Stimulated activated CD4-positive, alpha-beta T cell treated with anti-CD3 and anti-CD28 coated beads, Interleukin-12 subunit alpha, Interleukin-12 subunit beta, amount 100 ng/mL, for 4 hours (primary cell): ENCODE results near the gene DOK6.

Source experiments
- DNase-seq: peaks from one replicate; pipeline ENCODE4 v3.0.0-alpha.2; 2020

DOK6 gene

GRCh38 chr18:69757733-69758132, 357.0 kb downstream of the DOK6 start:
- no peak for DNase-seq

GRCh38 chr18:69758458-69758857, 357.8 kb downstream of the DOK6 start:
- no peak for DNase-seq

- DNase-seq: no peak
These were observed 358.4 kb downstream of the DOK6 start for GRCh38 chr18:69759046-69759445.

- no peak for DNase-seq
These were observed 362.3 kb downstream of the DOK6 start for GRCh38 chr18:69763002-69763401.

GRCh38 chr18:69763821-69764220, 363.1 kb downstream of the DOK6 start:
- no peak for DNase-seq

GRCh38 chr18:69770238-69770637, 369.6 kb downstream of the DOK6 start:
- DNase-seq: no peak

- no peak for DNase-seq
These were observed 374.1 kb downstream of the DOK6 start for GRCh38 chr18:69774831-69775230.

- DNase-seq: no peak
These were observed 376.6 kb downstream of the DOK6 start for GRCh38 chr18:69777248-69777647.

GRCh38 chr18:69778680-69779079, 378.0 kb downstream of the DOK6 start:
- no peak for DNase-seq

- no peak for DNase-seq
These were observed 380.2 kb downstream of the DOK6 start for GRCh38 chr18:69780851-69781250.

GRCh38 chr18:69784815-69785214, 384.1 kb downstream of the DOK6 start:
- DNase-seq: no peak

GRCh38 chr18:69785466-69785865, 384.8 kb downstream of the DOK6 start:
- no peak for DNase-seq

- no peak for DNase-seq
These were observed 385.7 kb downstream of the DOK6 start for GRCh38 chr18:69786427-69786826.

GRCh38 chr18:69787825-69788547, 387.3 kb downstream of the DOK6 start:
- DNase-seq: no peak

- no peak for DNase-seq
These were observed 389.1 kb downstream of the DOK6 start for GRCh38 chr18:69789794-69790193.

- no peak for DNase-seq
These were observed 390.0 kb downstream of the DOK6 start for GRCh38 chr18:69790649-69791048.

- no peak for DNase-seq
These were observed 395.1 kb downstream of the DOK6 start for GRCh38 chr18:69795791-69796190.

- DNase-seq: no peak
These were observed 404.3 kb downstream of the DOK6 start for GRCh38 chr18:69804776-69805501.

GRCh38 chr18:69808399-69808798, 407.7 kb downstream of the DOK6 start:
- DNase-seq: no peak

- no peak for DNase-seq
These were observed 412.9 kb downstream of the DOK6 start for GRCh38 chr18:69813559-69813958.

GRCh38 chr18:69814861-69815385, 414.2 kb downstream of the DOK6 start:
- no peak for DNase-seq

GRCh38 chr18:69817335-69817940, 416.8 kb downstream of the DOK6 start:
- no peak for DNase-seq

- DNase-seq: no peak
These were observed 418.8 kb downstream of the DOK6 start for GRCh38 chr18:69819460-69819859.

- DNase-seq: no peak
These were observed 419.9 kb downstream of the DOK6 start for GRCh38 chr18:69820538-69820937.
